Measurements from ENCODE around the gene LRRC7.

LRRC7 gene

GRCh38 chr1:69827732-69828131, 260.0 kb downstream of the LRRC7 start:
- no peak for FAIRE-seq
- DNase-seq (ENCODE audit: insufficient read length, low spot score): no peak
- TF ChIP-seq CTCF (IDR thresholded peaks at IDR 0.05; ENCODE audit: insufficient read depth, missing control alignments): no peak

DNA sequence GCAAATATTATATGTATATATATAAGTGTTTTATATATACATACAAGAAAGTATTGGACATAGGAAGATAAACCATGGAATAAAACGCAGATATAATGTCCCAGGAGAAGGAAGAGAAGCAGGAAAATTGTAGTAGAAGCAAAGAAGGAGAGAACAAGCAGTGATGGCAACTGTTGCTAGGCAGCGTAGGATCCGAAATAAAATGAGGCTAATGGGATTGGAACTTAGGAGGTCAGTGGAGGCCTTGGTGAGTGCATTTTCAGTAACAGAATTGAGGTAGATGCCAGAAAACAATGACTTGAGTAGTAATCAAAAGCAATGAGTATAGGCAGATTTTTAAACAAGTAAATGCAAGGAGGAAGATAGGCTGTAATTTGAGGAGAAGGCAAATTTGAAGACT, 265.8 kb downstream of the LRRC7 start:
- FAIRE-seq: no peak
- no peak for DNase-seq (ENCODE audit: insufficient read length, low spot score)

GRCh38 chr1:69834336-69834735, 266.6 kb downstream of the LRRC7 start:
- DNase-seq (ENCODE audit: insufficient read length, low spot score) (no peak), FAIRE-seq (no peak)
- no peak for TF ChIP-seq CTCF (IDR thresholded peaks at IDR 0.05; ENCODE audit: insufficient read depth, missing control alignments)

More for the DNA sequence above, 265.8 kb downstream of the LRRC7 start:
- no peak for TF ChIP-seq CTCF (IDR thresholded peaks at IDR 0.05; ENCODE audit: insufficient read depth, missing control alignments)

DNA sequence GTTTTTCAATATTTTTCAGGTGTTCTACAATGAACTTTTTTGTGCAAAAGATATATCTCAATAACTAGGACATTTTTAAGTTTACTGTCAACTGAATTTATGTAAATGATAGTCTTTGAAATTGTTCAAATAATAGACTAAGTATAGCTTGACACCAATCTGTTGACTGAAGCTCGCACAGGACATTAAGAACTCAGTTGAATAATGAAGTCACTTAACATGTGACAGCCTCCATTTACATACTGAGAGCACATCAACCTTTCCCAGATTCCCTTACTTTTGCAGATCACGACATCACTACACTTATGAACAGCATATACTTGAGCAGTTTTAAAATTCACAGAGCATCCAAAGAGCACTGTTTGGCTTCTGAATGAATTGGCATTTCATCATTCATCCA, 268.2 kb downstream of the LRRC7 start:
- FAIRE-seq: no peak
- no peak for TF ChIP-seq CTCF (IDR thresholded peaks at IDR 0.05; ENCODE audit: insufficient read depth, missing control alignments)
- no peak for DNase-seq (ENCODE audit: insufficient read length, low spot score)

DNA sequence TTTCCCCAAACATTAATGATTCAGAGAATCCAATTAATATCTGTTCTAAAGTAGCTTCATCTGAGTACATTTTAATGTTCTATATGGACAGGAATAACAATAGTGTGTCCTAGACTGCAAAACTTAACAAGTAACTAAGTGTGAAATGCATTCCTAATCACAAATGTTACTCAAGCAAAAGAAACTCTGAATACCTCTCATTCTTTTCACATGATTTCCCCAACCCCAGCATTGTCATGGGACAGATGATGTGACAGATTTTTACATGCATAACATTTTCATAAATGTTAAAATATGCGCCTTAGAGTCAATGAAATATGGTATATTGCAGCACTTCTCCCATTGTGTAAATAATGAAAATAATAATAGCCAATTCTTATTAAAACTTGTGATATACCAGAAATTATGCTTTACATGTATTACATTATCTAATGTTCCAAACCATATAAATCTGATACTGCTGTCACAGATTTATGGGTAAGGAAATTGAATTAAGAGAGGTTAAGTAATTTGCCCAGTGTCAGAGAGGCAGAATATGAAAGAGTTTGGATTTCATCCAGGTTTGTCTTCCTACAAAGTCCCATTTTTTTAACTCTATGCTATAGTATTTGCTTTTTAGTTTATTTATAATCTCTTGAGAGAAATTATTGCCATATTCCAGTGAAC, 269.4 kb downstream of the LRRC7 start:
- FAIRE-seq (no peak), DNase-seq (ENCODE audit: insufficient read length, low spot score) (no peak)
- TF ChIP-seq CTCF (IDR thresholded peaks at IDR 0.05; ENCODE audit: insufficient read depth, missing control alignments): no peak

GRCh38 chr1:69842326-69842725, 274.6 kb downstream of the LRRC7 start:
- DNase-seq (ENCODE audit: insufficient read length, low spot score) (no peak), FAIRE-seq (no peak)

More at GRCh38 chr1:69842326-69842725, 274.6 kb downstream of the LRRC7 start:
- no peak for TF ChIP-seq CTCF (IDR thresholded peaks at IDR 0.05; ENCODE audit: insufficient read depth, missing control alignments)

Measured in D721Med (cell line).